ENCODE data around the gene HOXC11.

HOXC11 gene

GRCh38 chr12:53935383-53936341 lies 37.3 kb upstream of the HOXC11 start:
- Histone ChIP-seq H2AFZ (ENCODE audit: low read depth) (no peak overlapping the region), H3K4me1 (ENCODE audit: low read depth, poor library complexity, severe bottlenecking) (no peaks in the 10 kb centered on the region), H4K20me1 (ENCODE audit: insufficient read depth) (no peaks in the 10 kb centered on the region), H3K36me3 (ENCODE audit: insufficient read depth) (no peaks in the 10 kb centered on the region), H3K27me3 (ENCODE audit: insufficient read depth, low read depth) (peaks cover 72% of the 10 kb centered on the region), H3K27ac (no peak overlapping the region), H3K4me2 (no peak overlapping the region), H3K9ac (no peak overlapping the region), H3K79me2 (ENCODE audit: insufficient read depth, low read depth) (no peaks in the 10 kb centered on the region), H3K4me3 (IDR thresholded peaks at IDR 0.05; ENCODE audit: insufficient read depth, low read depth, low read length) (no peak overlapping the region)
- TF ChIP-seq, protein P1, sequence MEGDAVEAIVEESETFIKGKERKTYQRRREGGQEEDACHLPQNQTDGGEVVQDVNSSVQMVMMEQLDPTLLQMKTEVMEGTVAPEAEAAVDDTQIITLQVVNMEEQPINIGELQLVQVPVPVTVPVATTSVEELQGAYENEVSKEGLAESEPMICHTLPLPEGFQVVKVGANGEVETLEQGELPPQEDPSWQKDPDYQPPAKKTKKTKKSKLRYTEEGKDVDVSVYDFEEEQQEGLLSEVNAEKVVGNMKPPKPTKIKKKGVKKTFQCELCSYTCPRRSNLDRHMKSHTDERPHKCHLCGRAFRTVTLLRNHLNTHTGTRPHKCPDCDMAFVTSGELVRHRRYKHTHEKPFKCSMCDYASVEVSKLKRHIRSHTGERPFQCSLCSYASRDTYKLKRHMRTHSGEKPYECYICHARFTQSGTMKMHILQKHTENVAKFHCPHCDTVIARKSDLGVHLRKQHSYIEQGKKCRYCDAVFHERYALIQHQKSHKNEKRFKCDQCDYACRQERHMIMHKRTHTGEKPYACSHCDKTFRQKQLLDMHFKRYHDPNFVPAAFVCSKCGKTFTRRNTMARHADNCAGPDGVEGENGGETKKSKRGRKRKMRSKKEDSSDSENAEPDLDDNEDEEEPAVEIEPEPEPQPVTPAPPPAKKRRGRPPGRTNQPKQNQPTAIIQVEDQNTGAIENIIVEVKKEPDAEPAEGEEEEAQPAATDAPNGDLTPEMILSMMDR (conservative IDR thresholded peaks at IDR 0.05; ENCODE audit: low read depth, low read length) = no peak

GRCh38 chr12:53937099-53937498 lies 35.8 kb upstream of the HOXC11 start:
- no peak overlapping the region for H3K27ac ChIP-seq
- H2AFZ ChIP-seq (ENCODE audit: low read depth) = no peak overlapping the region
- no peaks in the 10 kb centered on the region for H3K36me3 ChIP-seq (ENCODE audit: insufficient read depth)
- H3K4me3 ChIP-seq (IDR thresholded peaks at IDR 0.05; ENCODE audit: insufficient read depth, low read depth, low read length) = no peak overlapping the region
- no peak overlapping the region for H3K9ac ChIP-seq
- H3K4me2 ChIP-seq = no peak overlapping the region
- no peaks in the 10 kb centered on the region for H3K79me2 ChIP-seq (ENCODE audit: insufficient read depth, low read depth)
- peaks cover 71% of the 10 kb centered on the region for H3K27me3 ChIP-seq (ENCODE audit: insufficient read depth, low read depth)
- H4K20me1 ChIP-seq (ENCODE audit: insufficient read depth) = no peaks in the 10 kb centered on the region
- no peaks in the 10 kb centered on the region for H3K4me1 ChIP-seq (ENCODE audit: low read depth, poor library complexity, severe bottlenecking)
- TF ChIP-seq, protein P1 (conservative IDR thresholded peaks at IDR 0.05; ENCODE audit: low read depth, low read length) = no peak

DNA sequence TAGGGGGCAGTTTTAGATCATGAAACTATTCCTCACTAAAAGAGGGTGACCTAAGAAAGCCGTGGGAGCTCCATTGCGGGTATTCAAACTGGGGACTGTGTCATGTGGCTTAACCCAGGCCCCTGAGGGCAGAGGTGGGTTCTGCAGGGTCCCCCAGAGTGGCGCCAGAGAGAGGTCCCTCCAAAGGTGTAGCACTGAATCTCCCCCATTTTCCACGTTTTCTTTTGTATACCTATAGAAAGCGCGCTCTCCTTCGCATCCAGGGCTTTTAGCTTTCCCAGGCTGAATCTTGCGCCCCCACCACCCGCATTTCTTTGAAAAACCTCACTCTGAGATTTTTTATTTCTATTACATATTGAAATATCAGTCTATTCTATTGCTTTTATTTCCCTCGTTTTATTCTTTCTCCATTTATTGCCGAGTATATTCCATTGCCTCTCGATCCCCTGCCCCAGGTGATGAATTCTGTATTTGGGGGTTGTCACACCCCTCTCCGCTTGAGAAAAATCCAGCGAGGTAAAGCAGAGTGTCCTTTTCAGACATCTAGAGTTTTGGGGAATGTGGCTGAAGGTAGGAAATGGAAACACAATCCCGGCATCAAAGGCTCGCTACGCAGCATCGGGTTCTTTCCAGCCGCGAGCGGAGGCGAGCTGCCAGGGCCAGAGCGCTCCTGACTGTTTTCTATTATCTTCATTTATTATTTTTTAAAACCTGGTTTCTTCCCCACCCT lies 35.2 kb upstream of the HOXC11 start:
- Histone ChIP-seq H4K20me1 (ENCODE audit: insufficient read depth) (no peaks in the 10 kb centered on the region), H3K79me2 (ENCODE audit: insufficient read depth, low read depth) (no peaks in the 10 kb centered on the region), H3K27me3 (ENCODE audit: insufficient read depth, low read depth) (peaks cover 70% of the 10 kb centered on the region), H3K9ac (no peak overlapping the region), H2AFZ (ENCODE audit: low read depth) (peak overlapping the region; percentile 43; the same call in 1 of the 2 replicates), H3K4me1 (ENCODE audit: low read depth, poor library complexity, severe bottlenecking) (no peaks in the 10 kb centered on the region), H3K4me3 (IDR thresholded peaks at IDR 0.05; ENCODE audit: insufficient read depth, low read depth, low read length) (no peak overlapping the region), H3K36me3 (ENCODE audit: insufficient read depth) (no peaks in the 10 kb centered on the region), H3K27ac (no peak overlapping the region), H3K4me2 (no peak overlapping the region)
- TF ChIP-seq, protein P1 (conservative IDR thresholded peaks at IDR 0.05; ENCODE audit: low read depth, low read length) = no peak

DNA sequence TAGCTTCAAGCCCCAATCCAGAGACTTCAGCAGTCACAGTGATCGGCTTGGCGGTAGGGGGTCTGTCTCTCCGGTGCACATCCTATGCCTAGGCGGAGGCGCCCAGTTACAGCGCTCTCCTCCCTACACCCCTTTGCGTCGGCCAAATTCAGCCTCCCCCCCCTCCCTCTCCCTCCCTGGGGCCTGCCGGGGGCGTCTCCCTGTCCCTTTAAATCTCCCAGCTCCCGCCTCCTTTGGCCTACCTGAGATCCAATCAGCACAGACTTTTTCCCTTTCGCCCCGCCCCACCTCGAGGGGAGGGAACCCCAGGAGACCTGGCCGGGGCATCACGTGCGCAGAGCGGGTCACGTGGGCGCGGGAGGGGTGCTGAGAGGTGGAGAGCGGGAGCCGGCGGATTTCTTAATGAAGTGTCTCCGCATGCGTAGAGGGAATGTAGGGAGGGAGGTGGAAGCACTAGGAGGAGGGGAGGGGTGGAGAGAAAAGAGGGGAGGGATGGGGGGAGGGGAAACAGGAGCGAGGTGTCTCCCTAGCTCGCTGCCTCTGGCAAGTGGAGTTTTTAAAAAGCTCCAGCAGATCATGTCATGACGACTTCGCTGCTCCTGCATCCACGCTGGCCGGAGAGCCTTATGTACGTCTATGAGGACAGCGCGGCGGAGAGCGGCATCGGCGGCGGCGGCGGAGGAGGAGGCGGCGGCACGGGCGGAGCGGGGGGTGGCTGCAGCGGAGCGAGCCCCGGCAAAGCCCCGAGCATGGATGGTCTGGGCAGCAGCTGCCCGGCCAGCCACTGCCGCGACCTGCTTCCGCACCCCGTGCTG lies 34.4 kb upstream of the HOXC11 start, which contains the start of gene HOXC13:
TSS of gene HOXC13 (plus strand) at position 506 of the 815 bp plus-strand sequence. CDS start at position 582, 76 bp downstream.
- no peak within 1 kb of the TSS for H3K27ac ChIP-seq
- no peak within 1 kb of the TSS for H3K9ac ChIP-seq
- no peaks in the 10 kb centered on the region for H4K20me1 ChIP-seq (ENCODE audit: insufficient read depth)
- no peaks in the 10 kb centered on the region for H3K4me1 ChIP-seq (ENCODE audit: low read depth, poor library complexity, severe bottlenecking)
- H3K27me3 ChIP-seq (ENCODE audit: insufficient read depth, low read depth) = peaks cover 76% of the 10 kb centered on the region
- no peaks in the 10 kb centered on the region for H3K36me3 ChIP-seq (ENCODE audit: insufficient read depth)
- H3K4me3 ChIP-seq (IDR thresholded peaks at IDR 0.05; ENCODE audit: insufficient read depth, low read depth, low read length) = no peak within 1 kb of the TSS
- no peak within 1 kb of the TSS for H3K4me2 ChIP-seq
- no peaks in the 10 kb centered on the region for H3K79me2 ChIP-seq (ENCODE audit: insufficient read depth, low read depth)
- peak within 1 kb of the TSS; percentile 43; the same call in 1 of the 2 replicates for H2AFZ ChIP-seq (ENCODE audit: low read depth)
- TF ChIP-seq, protein P1 (conservative IDR thresholded peaks at IDR 0.05; ENCODE audit: low read depth, low read length) = no peak
